CD8-positive, alpha-beta memory T cell (primary cell): ENCODE results near the gene GPR176. TPM values are rescaled to one million over a fixed set of nuclear protein-coding genes. Genes with fewer than 3 reads are reported as not detected.

Source experiments
- CTCF ChIA-PET: fragments of 350-600 bp; sonication (Branson Sonifier 250); formaldehyde crosslinking; loops from one replicate; lab custom pipeline; 2021; ENCODE audit warnings: antibody characterized with exemption; lab: Charles Lee
- POLR2A ChIA-PET: fragments of 350-600 bp; sonication (Branson Sonifier 250); formaldehyde crosslinking; loops from one replicate; lab custom pipeline; 2021; ENCODE audit warnings: antibody characterized with exemption; lab: Charles Lee
- DNase-seq, 5 donors: peaks; one replicate each; pipeline versions ENCODE4 v3.0.0 to v3.0.0-alpha.2; 2020 to 2022; ENCODE audit warnings: mixed read lengths in 1 of 5
- H3K27ac ChIP-seq: one replicate; pipeline ENCODE4 v1.7.0; 2013; ENCODE audit warnings: low read depth, mild to moderate bottlenecking, low read length, moderate library complexity
- H3K27me3 ChIP-seq: 2 replicates; pipeline ENCODE4 v1.7.0; 2013; ENCODE audit warnings: low read length, mild to moderate bottlenecking; ENCODE audit not compliant: insufficient read depth, poor library complexity, severe bottlenecking
- H3K36me3 ChIP-seq: 2 replicates; pipeline ENCODE4 v1.7.0; 2013; ENCODE audit warnings: mild to moderate bottlenecking, low read length, moderate library complexity; ENCODE audit not compliant: insufficient read depth
- H3K4me1 ChIP-seq: 2 replicates; pipeline ENCODE4 v1.7.0; 2013; ENCODE audit warnings: mild to moderate bottlenecking, low read length, moderate library complexity; ENCODE audit not compliant: insufficient read depth
- H3K4me3 ChIP-seq: 2 replicates; pipeline ENCODE4 v1.7.0; 2013; ENCODE audit warnings: mild to moderate bottlenecking, low read length
- H3K9me3 ChIP-seq: 2 replicates; pipeline ENCODE4 v1.7.0; 2013; ENCODE audit warnings: mild to moderate bottlenecking, low read length
- H3K27ac Mint-ChIP-seq, 8 donors: one replicate each; pipeline ENCODE4 v1.8.0; 2020 to 2021; ENCODE audit warnings: mixed read lengths in 8 of 8, mild to moderate bottlenecking in 6 of 8, inconsistent platforms in 3 of 8, moderate library complexity in 3 of 8
- H3K27me3 Mint-ChIP-seq, 2 donors: one replicate each; pipeline ENCODE4 v1.8.0; 2020 to 2021; ENCODE audit warnings: mixed read lengths in 2 of 2, mild to moderate bottlenecking in 1 of 2, moderate library complexity in 1 of 2
- H3K36me3 Mint-ChIP-seq, 3 donors: one replicate each; pipeline ENCODE4 v1.8.0; 2020 to 2021; ENCODE audit warnings: mixed read lengths in 3 of 3, inconsistent platforms in 1 of 3, mild to moderate bottlenecking in 1 of 3
- H3K4me1 Mint-ChIP-seq, 3 donors: one replicate each; pipeline ENCODE4 v1.8.0; 2020 to 2021; ENCODE audit warnings: mixed read lengths in 3 of 3, inconsistent platforms in 1 of 3, mild to moderate bottlenecking in 1 of 3
- H3K4me3 Mint-ChIP-seq, 7 donors: one replicate each; pipeline ENCODE4 v1.8.0; 2020 to 2021; ENCODE audit warnings: mixed read lengths in 7 of 7, mild to moderate bottlenecking in 6 of 7, moderate library complexity in 4 of 7, inconsistent platforms in 2 of 7
- H3K9me3 Mint-ChIP-seq, 5 donors: one replicate each; pipeline ENCODE4 v1.8.0; 2020 to 2022; ENCODE audit warnings: mixed read lengths in 5 of 5, mild to moderate bottlenecking in 3 of 5, moderate library complexity in 2 of 5, inconsistent platforms in 1 of 5
- polyA plus RNA-seq: library from polyadenylated mRNA; unstranded; fragments of 300-500 nt; fragmentation: Illumina TruSeq; gene quantifications from one replicate; pipeline ENCODE4 v1.2.3, GENCODE V29; 2021
- total RNA-seq, 2 experiments: library from RNA; stranded (reverse); gene quantifications; one replicate each; pipeline ENCODE4 v1.2.3, GENCODE V29; 2021

Gene GPR176, protein sequence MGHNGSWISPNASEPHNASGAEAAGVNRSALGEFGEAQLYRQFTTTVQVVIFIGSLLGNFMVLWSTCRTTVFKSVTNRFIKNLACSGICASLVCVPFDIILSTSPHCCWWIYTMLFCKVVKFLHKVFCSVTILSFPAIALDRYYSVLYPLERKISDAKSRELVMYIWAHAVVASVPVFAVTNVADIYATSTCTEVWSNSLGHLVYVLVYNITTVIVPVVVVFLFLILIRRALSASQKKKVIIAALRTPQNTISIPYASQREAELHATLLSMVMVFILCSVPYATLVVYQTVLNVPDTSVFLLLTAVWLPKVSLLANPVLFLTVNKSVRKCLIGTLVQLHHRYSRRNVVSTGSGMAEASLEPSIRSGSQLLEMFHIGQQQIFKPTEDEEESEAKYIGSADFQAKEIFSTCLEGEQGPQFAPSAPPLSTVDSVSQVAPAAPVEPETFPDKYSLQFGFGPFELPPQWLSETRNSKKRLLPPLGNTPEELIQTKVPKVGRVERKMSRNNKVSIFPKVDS
- total RNA-seq (under 1 TPM in 1 of 2 experiments, not detected in 1; 0.20 TPM), polyA plus RNA-seq (not detected)

DNA sequence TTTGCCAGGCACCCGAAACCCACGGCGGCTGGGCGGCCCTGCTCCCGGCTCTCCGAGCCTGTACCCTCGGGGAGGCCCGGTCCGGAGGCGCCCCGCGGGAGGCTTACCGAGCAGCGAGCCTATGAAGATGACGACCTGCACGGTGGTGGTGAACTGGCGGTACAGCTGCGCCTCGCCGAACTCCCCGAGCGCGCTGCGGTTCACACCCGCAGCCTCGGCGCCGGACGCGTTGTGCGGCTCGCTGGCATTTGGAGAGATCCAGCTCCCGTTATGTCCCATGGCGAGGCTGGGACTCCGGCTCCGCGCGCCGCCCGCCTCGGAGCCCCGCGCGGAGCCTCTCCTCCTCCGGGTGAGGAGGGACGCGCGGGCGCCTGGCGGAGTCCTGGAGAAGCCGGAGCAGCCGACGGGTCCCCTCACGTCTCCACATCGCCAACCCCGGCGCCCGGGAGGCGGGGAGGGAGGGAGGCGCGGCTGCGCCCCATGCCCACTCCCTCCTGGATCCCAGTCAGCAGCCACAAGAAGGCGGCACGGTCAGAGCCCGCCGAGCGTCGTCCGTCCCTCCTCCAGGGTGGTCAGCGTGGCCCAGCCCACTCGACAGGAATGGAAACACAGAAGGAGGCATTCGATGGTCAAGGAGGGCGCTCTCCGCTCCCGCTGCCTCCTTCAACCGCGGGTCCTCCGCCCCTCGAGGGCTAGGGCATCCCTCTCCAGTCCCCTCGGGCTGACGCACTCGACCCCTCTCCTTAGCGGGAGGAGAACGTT lies at the start of gene GPR176:
TSS of gene GPR176 (minus strand) at position 519 of the 762 bp plus-strand sequence. CDS start at position 279, 240 bp downstream.
- H3K9me3 Mint-ChIP-seq = no peaks in the 10 kb centered on the region
- Histone ChIP-seq H3K36me3 (no peaks in the 10 kb centered on the region), H3K9me3 (no peaks in the 10 kb centered on the region), H3K4me3 (peak within 1 kb of the TSS; percentile 82), H3K4me1 (peaks cover 10% of the 10 kb centered on the region), H3K27me3 (peaks cover 10% of the 10 kb centered on the region), H3K27ac (no peak within 1 kb of the TSS)
- POLR2A ChIA-PET = interaction anchor here (1.5 kb wide), 1 partner anchor 14 kb away, joined by 3 read pairs; the partner anchor contains the start of gene EIF2AK4
- CTCF ChIA-PET = no interaction called here
- H3K4me1 Mint-ChIP-seq = peaks cover 14 to 17% (median 16%) of the 10 kb centered on the region in 3 donors
- peaks cover 30 to 33% of the 10 kb centered on the region in 2 donors for H3K27me3 Mint-ChIP-seq
- DNase-seq = peak in 4 of 5 donors; percentile 21 to 48 (median 28)
- H3K36me3 Mint-ChIP-seq = peaks cover 0 to 1% (median 0%) of the 10 kb centered on the region in 3 donors
- peak within 1 kb of the TSS in 6 of 8 donors; percentile 6 to 88 (median 72) for H3K27ac Mint-ChIP-seq
- H3K4me3 Mint-ChIP-seq = peak within 1 kb of the TSS; percentile 75 to 92 (median 86)

DNA sequence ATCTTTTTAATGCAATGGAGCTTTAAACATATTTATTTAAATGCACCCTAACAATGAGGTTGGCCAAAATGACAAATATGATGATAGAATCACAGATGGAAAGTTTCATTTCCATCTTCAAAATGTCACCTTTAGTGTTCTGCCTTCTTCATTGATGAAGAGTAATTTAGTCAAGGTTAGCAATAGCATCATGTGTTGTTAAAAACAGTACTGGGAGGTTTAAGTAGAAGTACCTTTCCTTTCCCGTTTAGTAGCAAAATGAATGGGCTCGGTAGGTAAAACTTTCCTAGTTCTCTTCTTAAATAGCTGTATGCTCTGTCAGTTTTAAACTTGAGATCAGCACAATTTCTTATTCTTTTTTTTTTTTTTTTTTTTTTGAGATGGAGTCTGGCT lies 48.9 kb upstream of the GPR176 start:
- CTCF ChIA-PET = interaction anchor here (0.6 kb wide), 1 partner anchor 682 kb away, joined by 3 read pairs; no protein-coding TSS in a partner anchor
- Mint-ChIP-seq H3K36me3 (peaks cover 21 to 66% (median 36%) of the 10 kb centered on the region in 3 donors), H3K4me3 (no peak overlapping the region), H3K27ac (no peak overlapping the region), H3K9me3 (no peaks in the 10 kb centered on the region), H3K27me3 (no peaks in the 10 kb centered on the region), H3K4me1 (peaks cover 8 to 21% (median 15%) of the 10 kb centered on the region in 3 donors)
- no peaks in the 10 kb centered on the region for H3K4me1 ChIP-seq
- no peak for DNase-seq
- H3K36me3 ChIP-seq = peaks cover 17% of the 10 kb centered on the region
- H3K27me3 ChIP-seq = no peaks in the 10 kb centered on the region
- no peaks in the 10 kb centered on the region for H3K9me3 ChIP-seq
- POLR2A ChIA-PET = interaction anchor here (0.6 kb wide), 1 partner anchor 310 kb away, joined by 3 read pairs; no protein-coding TSS in a partner anchor
- no peak overlapping the region for H3K4me3 ChIP-seq
- no peak overlapping the region for H3K27ac ChIP-seq

DNA sequence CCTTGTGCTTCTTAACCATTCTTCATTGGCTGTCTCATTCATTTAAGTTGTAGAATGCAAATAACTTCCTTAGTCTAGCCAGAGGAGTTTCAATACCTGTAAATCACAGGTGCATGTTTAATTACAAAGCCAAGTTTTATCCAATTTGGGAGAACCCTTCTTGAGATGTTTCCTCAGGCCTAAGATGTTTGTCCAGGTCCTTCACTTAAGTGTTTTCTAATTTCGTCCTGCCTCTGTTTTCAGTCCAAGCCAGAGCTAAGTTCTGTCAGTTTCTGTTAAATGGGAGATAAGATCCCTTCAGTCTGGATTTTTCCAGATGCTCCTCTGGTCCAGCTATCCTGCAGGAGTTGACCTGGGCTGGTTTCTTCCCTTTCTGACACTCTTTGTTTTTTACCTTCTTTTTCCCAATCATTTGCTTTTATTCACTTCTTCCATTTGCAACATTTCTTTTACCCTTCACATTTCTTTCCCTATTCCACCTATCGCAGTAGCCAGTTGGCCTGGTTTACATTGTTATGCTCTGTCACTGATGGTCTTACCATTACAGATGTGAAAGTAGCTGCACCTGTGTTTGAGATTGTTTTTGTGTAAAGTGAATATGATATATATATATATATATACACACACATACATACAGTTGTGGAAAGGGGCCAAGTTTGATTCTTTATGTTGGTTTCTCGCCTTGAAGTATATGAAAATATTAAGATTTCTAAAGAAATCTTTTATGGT lies 48.4 kb upstream of the GPR176 start:
- H3K36me3 Mint-ChIP-seq = peaks cover 20 to 63% (median 33%) of the 10 kb centered on the region in 3 donors
- H3K9me3 Mint-ChIP-seq = no peaks in the 10 kb centered on the region
- Histone ChIP-seq H3K36me3 (peaks cover 17% of the 10 kb centered on the region), H3K4me3 (no peak overlapping the region), H3K9me3 (no peaks in the 10 kb centered on the region), H3K27me3 (no peaks in the 10 kb centered on the region), H3K4me1 (no peaks in the 10 kb centered on the region), H3K27ac (no peak overlapping the region)
- peaks cover 8 to 21% (median 15%) of the 10 kb centered on the region in 3 donors for H3K4me1 Mint-ChIP-seq
- ChIA-PET POLR2A (interaction anchor here (0.6 kb wide), 1 partner anchor 309 kb away, joined by 3 read pairs; no protein-coding TSS in a partner anchor), CTCF (interaction anchor here (0.6 kb wide), 1 partner anchor 682 kb away, joined by 3 read pairs; no protein-coding TSS in a partner anchor)
- H3K27me3 Mint-ChIP-seq = no peaks in the 10 kb centered on the region
- H3K27ac Mint-ChIP-seq = no peak overlapping the region
- no peak overlapping the region for H3K4me3 Mint-ChIP-seq
- no peak for DNase-seq

DNA sequence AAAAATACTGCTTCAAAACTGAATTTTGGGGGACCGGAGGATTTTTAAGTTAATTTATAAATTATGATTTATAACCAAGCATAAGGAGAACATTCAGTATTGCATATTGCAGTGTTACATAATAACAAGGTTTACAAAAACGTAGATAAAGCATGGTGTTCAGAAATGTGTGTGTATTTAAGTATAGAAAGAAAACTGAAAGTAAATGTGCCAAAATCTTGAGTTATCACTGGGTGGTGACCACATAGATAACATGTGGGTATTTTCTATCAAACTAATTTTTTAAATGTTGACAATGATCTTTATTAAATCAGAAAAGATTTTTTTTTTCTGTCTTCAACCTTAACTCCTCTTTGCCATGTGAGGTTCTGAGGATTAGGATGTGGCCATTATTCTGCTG lies 46.5 kb upstream of the GPR176 start:
- H3K27ac Mint-ChIP-seq = peak overlapping the region in 3 of 8 donors; percentile 19 to 32 (median 29)
- H3K27me3 Mint-ChIP-seq = no peaks in the 10 kb centered on the region
- peaks cover 16 to 59% (median 35%) of the 10 kb centered on the region in 3 donors for H3K36me3 Mint-ChIP-seq
- H3K4me1 ChIP-seq = no peaks in the 10 kb centered on the region
- H3K4me3 Mint-ChIP-seq = peak overlapping the region in 1 of 7 donors; percentile 49
- H3K27ac ChIP-seq = no peak overlapping the region
- POLR2A ChIA-PET = no interaction called here
- H3K27me3 ChIP-seq = no peaks in the 10 kb centered on the region
- H3K4me3 ChIP-seq = no peak overlapping the region
- no peaks in the 10 kb centered on the region for H3K9me3 ChIP-seq
- peaks cover 13% of the 10 kb centered on the region for H3K36me3 ChIP-seq
- H3K4me1 Mint-ChIP-seq = peaks cover 8 to 21% (median 15%) of the 10 kb centered on the region in 3 donors
- CTCF ChIA-PET = no interaction called here
- no peaks in the 10 kb centered on the region for H3K9me3 Mint-ChIP-seq
- DNase-seq = no peak

DNA sequence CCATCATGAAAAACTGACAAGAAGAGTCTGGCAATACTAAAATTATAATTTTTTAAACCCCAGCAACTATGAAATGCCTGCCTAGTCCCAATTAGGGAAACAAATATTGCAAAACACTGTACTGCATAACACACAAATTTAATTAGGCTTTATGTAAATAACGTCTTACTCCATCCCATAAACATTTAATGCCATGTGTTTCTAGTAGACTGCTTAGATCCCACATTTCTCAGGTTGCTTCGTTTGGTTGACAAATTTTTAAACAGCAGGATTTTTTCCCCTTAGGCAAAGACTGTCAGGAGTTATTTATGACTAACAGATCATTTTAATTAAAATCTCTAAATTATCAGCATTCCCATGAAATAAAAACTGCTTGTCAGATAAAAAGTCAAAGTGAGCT lies 43.7 kb upstream of the GPR176 start:
- Mint-ChIP-seq H3K9me3 (no peaks in the 10 kb centered on the region), H3K4me3 (no peak overlapping the region), H3K4me1 (peaks cover 6 to 21% (median 15%) of the 10 kb centered on the region in 3 donors), H3K27ac (no peak overlapping the region), H3K36me3 (peaks cover 16 to 44% (median 31%) of the 10 kb centered on the region in 3 donors), H3K27me3 (no peaks in the 10 kb centered on the region)
- no peak overlapping the region for H3K4me3 ChIP-seq
- no peak for DNase-seq
- H3K9me3 ChIP-seq = no peaks in the 10 kb centered on the region
- no peaks in the 10 kb centered on the region for H3K27me3 ChIP-seq
- peaks cover 22% of the 10 kb centered on the region for H3K36me3 ChIP-seq
- H3K4me1 ChIP-seq = no peaks in the 10 kb centered on the region
- H3K27ac ChIP-seq = no peak overlapping the region
- ChIA-PET POLR2A (no interaction called here), CTCF (no interaction called here)

DNA sequence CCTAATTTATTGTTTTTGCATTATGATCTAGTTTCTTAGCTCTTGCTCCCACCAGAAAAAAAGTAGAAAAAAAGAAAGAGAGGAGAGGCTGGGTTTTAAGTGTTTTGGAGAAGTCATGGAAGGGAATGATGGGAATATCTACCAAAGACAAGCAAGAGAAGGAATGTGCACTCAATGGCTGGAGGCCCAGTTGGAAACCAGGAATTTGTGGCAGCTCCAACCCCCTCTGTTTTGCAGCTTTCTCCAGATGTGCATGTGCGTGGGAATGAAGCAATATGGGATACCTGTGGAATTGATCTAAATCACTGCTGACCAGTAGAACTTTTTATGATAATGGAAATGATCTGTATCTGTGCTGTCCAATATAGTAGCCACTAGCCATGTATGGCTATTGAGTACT lies 41.0 kb upstream of the GPR176 start:
- H3K4me3 Mint-ChIP-seq = no peak overlapping the region
- peaks cover 12 to 46% (median 26%) of the 10 kb centered on the region in 3 donors for H3K36me3 Mint-ChIP-seq
- ChIA-PET POLR2A (no interaction called here), CTCF (no interaction called here)
- H3K4me3 ChIP-seq = no peak overlapping the region
- no peaks in the 10 kb centered on the region for H3K9me3 Mint-ChIP-seq
- H3K4me1 ChIP-seq = no peaks in the 10 kb centered on the region
- peaks cover 15% of the 10 kb centered on the region for H3K36me3 ChIP-seq
- no peaks in the 10 kb centered on the region for H3K27me3 Mint-ChIP-seq
- DNase-seq = no peak
- H3K9me3 ChIP-seq = no peaks in the 10 kb centered on the region
- H3K4me1 Mint-ChIP-seq = peaks cover 0 to 7% (median 5%) of the 10 kb centered on the region in 3 donors
- no peaks in the 10 kb centered on the region for H3K27me3 ChIP-seq
- no peak overlapping the region for H3K27ac Mint-ChIP-seq
- H3K27ac ChIP-seq = no peak overlapping the region

DNA sequence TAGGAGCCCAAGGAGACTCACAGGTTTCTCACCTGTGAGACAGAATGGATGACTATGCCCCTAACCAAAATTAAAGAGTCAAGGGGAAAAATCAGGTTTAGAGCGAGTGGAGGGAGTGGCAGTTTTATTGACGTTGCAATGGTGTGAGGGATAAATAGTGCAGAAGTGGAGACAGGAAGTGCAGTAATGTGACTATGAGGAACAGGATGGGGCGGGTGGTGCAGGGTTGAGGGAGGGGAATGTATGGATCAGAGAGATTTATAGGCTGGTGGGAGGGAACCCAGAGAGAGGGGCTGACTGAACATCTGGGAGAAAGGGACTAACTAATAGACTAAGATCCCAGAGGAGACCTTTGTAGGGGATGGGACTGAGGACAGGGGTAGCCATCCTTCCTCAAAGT lies 40.3 kb upstream of the GPR176 start:
- no peaks in the 10 kb centered on the region for H3K27me3 ChIP-seq
- H3K4me3 Mint-ChIP-seq = no peak overlapping the region
- H3K4me1 Mint-ChIP-seq = peaks cover 0 to under 1% (median 0%) of the 10 kb centered on the region in 3 donors
- H3K4me3 ChIP-seq = no peak overlapping the region
- ChIA-PET CTCF (no interaction called here), POLR2A (no interaction called here)
- H3K27me3 Mint-ChIP-seq = no peaks in the 10 kb centered on the region
- H3K9me3 ChIP-seq = no peaks in the 10 kb centered on the region
- H3K27ac Mint-ChIP-seq = no peak overlapping the region
- H3K4me1 ChIP-seq = no peaks in the 10 kb centered on the region
- no peaks in the 10 kb centered on the region for H3K9me3 Mint-ChIP-seq
- H3K36me3 Mint-ChIP-seq = peaks cover 12 to 42% (median 21%) of the 10 kb centered on the region in 3 donors
- H3K27ac ChIP-seq = no peak overlapping the region
- peaks cover 15% of the 10 kb centered on the region for H3K36me3 ChIP-seq
- no peak for DNase-seq
